Spleen (tissue), 7 donors: Measurements from ENCODE around the gene LRRN2.

ENCODE experiments used
- POLR2A ChIP-seq, 3 donors: fragments of 450-650 bp; IDR thresholded peaks; one replicate each; pipeline ENCODE4 v1.5.1; 2017; ENCODE audit warnings: antibody characterized with exemption in 3 of 3, mild to moderate bottlenecking in 1 of 3
- POLR2AphosphoS5 ChIP-seq, 3 donors: sonication (generic); formaldehyde crosslinking; IDR thresholded peaks; one replicate each; pipeline ENCODE4 v1.5.1; 2017; ENCODE audit warnings: antibody characterized with exemption in 3 of 3
- TF ChIP-seq, protein P1 (sequence below), 11 experiments: fragments of 200-600 bp in 7 of 11; fragments of 450-650 bp in 4 of 11; sonication (generic) in 4 of 11; IDR thresholded peaks in 8 of 11; conservative IDR thresholded peaks in 3 of 11; 1 replicate in 7 of 11; 2 replicates in 4 of 11; pipeline versions ENCODE4 v1.4.0 to v1.8.0; 2016 to 2021; ENCODE audit warnings: antibody characterized with exemption in 11 of 11, inconsistent platforms in 4 of 11, mild to moderate bottlenecking in 1 of 11
- donor health status: DM: no; HTN: no; CAD: no; lungs with moderate emphysema.
- donor health status: DM: no; HTN: no; CAD: no.
- donor health status: DM: no; HTN: no; CAD: no.

- TF ChIP-seq POLR2A (IDR thresholded peaks at IDR 0.05) (no peak), POLR2AphosphoS5 (IDR thresholded peaks at IDR 0.05) (no peak)
- TF ChIP-seq, protein P1, sequence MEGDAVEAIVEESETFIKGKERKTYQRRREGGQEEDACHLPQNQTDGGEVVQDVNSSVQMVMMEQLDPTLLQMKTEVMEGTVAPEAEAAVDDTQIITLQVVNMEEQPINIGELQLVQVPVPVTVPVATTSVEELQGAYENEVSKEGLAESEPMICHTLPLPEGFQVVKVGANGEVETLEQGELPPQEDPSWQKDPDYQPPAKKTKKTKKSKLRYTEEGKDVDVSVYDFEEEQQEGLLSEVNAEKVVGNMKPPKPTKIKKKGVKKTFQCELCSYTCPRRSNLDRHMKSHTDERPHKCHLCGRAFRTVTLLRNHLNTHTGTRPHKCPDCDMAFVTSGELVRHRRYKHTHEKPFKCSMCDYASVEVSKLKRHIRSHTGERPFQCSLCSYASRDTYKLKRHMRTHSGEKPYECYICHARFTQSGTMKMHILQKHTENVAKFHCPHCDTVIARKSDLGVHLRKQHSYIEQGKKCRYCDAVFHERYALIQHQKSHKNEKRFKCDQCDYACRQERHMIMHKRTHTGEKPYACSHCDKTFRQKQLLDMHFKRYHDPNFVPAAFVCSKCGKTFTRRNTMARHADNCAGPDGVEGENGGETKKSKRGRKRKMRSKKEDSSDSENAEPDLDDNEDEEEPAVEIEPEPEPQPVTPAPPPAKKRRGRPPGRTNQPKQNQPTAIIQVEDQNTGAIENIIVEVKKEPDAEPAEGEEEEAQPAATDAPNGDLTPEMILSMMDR (IDR thresholded peaks at IDR 0.05 in 8 of 11, conservative IDR thresholded peaks at IDR 0.05 in 3 of 11): no peak
Observed at GRCh38 chr1:204696606-204697005, 11.1 kb upstream of the LRRN2 start.
